ENCODE measurements around the gene ZNF236.

Gene ZNF236

GRCh38 chr18:76859474-76860339 lies 37.4 kb downstream of the ZNF236 start:
- no peak overlapping the region for H3K27ac ChIP-seq
- TF ChIP-seq, protein P1, sequence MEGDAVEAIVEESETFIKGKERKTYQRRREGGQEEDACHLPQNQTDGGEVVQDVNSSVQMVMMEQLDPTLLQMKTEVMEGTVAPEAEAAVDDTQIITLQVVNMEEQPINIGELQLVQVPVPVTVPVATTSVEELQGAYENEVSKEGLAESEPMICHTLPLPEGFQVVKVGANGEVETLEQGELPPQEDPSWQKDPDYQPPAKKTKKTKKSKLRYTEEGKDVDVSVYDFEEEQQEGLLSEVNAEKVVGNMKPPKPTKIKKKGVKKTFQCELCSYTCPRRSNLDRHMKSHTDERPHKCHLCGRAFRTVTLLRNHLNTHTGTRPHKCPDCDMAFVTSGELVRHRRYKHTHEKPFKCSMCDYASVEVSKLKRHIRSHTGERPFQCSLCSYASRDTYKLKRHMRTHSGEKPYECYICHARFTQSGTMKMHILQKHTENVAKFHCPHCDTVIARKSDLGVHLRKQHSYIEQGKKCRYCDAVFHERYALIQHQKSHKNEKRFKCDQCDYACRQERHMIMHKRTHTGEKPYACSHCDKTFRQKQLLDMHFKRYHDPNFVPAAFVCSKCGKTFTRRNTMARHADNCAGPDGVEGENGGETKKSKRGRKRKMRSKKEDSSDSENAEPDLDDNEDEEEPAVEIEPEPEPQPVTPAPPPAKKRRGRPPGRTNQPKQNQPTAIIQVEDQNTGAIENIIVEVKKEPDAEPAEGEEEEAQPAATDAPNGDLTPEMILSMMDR (IDR thresholded peaks at IDR 0.05): no peak
- no peak for DNase-seq (ENCODE audit: low spot score)
- H3K4me3 ChIP-seq: no peak overlapping the region

DNA sequence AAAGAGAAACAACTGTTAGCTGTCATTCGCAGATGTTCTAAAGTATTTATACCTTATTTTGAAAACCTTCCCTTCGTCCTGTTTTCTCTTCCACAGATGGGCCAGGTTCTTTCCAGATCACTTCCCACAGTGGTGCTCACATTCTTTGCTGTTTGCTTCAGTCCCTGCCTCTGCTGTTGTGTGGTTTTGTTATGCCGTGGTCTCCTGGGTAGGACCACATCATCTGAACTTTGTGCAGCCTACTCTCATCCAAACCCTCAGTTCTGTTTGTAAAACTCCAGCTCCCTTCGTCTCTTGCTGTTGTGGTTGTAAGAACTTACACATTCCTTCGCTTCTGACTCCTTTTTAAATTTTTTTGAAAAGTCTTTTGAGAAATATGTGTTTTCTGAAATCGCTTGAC lies 38.1 kb downstream of the ZNF236 start:
- no peak overlapping the region for H3K4me3 ChIP-seq
- no peak for DNase-seq (ENCODE audit: low spot score)
- H3K27ac ChIP-seq: no peak overlapping the region
- TF ChIP-seq, protein P1 (IDR thresholded peaks at IDR 0.05): no peak

GRCh38 chr18:76866666-76867065 lies 44.3 kb downstream of the ZNF236 start:
- TF ChIP-seq, protein P1 (IDR thresholded peaks at IDR 0.05): no peak
- Histone ChIP-seq H3K4me3 (no peak overlapping the region), H3K27ac (no peak overlapping the region)
- no peak for DNase-seq (ENCODE audit: low spot score)

DNA sequence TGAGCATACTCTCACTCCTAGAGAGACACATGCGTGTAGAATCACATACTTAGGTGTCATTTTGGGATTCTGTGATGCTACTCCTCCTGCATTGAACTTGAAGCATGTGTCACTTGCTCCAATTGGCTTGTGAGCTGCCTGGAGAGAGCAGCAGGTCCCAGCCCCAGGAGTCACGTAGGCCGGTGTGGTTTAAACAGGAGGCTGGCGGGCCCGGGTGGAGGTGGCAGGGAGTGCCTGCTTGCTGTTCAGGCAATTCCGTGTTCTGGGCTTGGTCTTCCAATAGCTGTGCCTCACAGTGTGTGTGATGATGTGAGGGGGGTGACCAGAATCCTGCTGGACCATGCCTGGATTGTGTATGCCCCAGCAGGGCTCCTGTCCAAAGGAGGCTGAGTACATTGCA lies 51.0 kb downstream of the ZNF236 start:
- TF ChIP-seq, protein P1 (IDR thresholded peaks at IDR 0.05): no peak
- H3K4me3 ChIP-seq: no peak overlapping the region
- DNase-seq (ENCODE audit: low spot score): no peak
- no peak overlapping the region for H3K27ac ChIP-seq

DNA sequence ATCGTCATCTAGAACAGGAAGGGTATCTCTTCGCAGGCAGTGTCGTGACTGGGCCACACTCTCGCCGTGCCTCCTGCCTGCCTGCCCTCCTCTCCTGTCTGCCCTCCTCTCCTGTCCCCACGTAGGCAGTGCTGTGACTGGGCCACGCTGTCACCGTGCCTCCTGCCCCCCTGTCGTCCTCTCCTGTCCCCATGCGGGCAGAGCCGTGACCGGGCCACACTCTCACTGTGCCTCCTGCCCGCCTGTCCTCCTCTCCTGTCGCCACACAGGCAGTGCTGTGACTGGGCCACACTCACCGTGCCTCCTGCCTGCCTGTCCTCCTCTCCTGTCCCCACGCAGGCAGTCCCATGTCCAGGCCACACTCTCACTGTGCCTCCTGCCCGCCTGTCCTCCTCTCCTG lies 51.4 kb downstream of the ZNF236 start:
- Histone ChIP-seq H3K4me3 (no peak overlapping the region), H3K27ac (no peak overlapping the region)
- TF ChIP-seq, protein P1 (IDR thresholded peaks at IDR 0.05): no peak
- no peak for DNase-seq (ENCODE audit: low spot score)

GRCh38 chr18:76874642-76875389 lies 52.5 kb downstream of the ZNF236 start:
- Histone ChIP-seq H3K27ac (no peak overlapping the region), H3K4me3 (no peak overlapping the region)
- no peak for DNase-seq (ENCODE audit: low spot score)
- TF ChIP-seq, protein P1 (IDR thresholded peaks at IDR 0.05): no peak

Data from coronary artery (tissue), 2 donors.